HepG2 (cell line): ENCODE measurements around the gene CDC42SE2. TPM values are rescaled to one million over a fixed set of nuclear protein-coding genes. Genes with fewer than 3 reads are reported as not detected.

Experiments
- ATAC-seq: fragments of 200-7000 bp; cut with Tn5 transposase; 3 replicates; pipeline ENCODE4 v1.9.1; 2020; ENCODE audit warnings: mild to moderate bottlenecking, moderate library complexity
- BruUV-seq: library from RNA; stranded (reverse); fragments of 400-500 nt; replicated peaks from 2 replicates; lab custom pipeline; 2021; lab: Mats Ljungman, UMichigan
- CTCF ChIA-PET: fragments of 300-600 bp; formaldehyde crosslinking; extraction: SDS; loops from one replicate; lab custom pipeline; 2021; ENCODE audit warnings: low total read pairs, inconsistent platforms, low intra/inter-chr PET ratio; lab: Yijun Ruan, JAX
- POLR2A ChIA-PET: fragments of 350-600 bp; sonication (Branson Sonifier 250); formaldehyde crosslinking; loops from one replicate; lab custom pipeline; 2020; ENCODE audit warnings: antibody characterized with exemption, inconsistent platforms; lab: Yijun Ruan, JAX
- DNase-seq: peaks from one replicate; pipeline ENCODE4 v3.0.0-alpha.2; 2015; ENCODE audit warnings: low spot score
- FAIRE-seq: peaks from 3 replicates; lab custom pipeline; 2011; peaks lifted over from hg19 to GRCh38; lab: Jason Lieb, UNC
- H2AFZ ChIP-seq: one replicate; pipeline ENCODE4 v1.6.1; 2011; ENCODE audit warnings: low read length, inconsistent platforms
- H3K27ac ChIP-seq: fragments of 300-600 bp; 3 replicates; pipeline ENCODE4 v1.8.0; 2011; ENCODE audit warnings: mixed run types, mild to moderate bottlenecking, mixed read lengths, low read length, inconsistent platforms; ENCODE audit not compliant: insufficient read depth; ENCODE audit errors: extremely low read length
- H3K27me3 ChIP-seq, 2 experiments: fragments of 200-600 bp in 1 of 2; 2 replicates in 1 of 2; 3 replicates in 1 of 2; pipeline versions ENCODE4 v1.6.0 to v1.8.0; 2011; ENCODE audit warnings: low read length in 2 of 2, mild to moderate bottlenecking in 2 of 2, moderate library complexity in 2 of 2, inconsistent platforms in 1 of 2; ENCODE audit not compliant: insufficient read depth in 2 of 2, control insufficient read depth in 1 of 2
- H3K36me3 ChIP-seq, 2 experiments: fragments of 200-600 bp in 1 of 2; replicated peaks in 1 of 2; 2 replicates in 1 of 2; 3 replicates in 1 of 2; pipeline versions ENCODE4 v1.5.1 to v1.8.0; 2011; ENCODE audit warnings: low read length in 2 of 2, inconsistent platforms in 1 of 2; ENCODE audit not compliant: insufficient read depth in 2 of 2, control insufficient read depth in 1 of 2
- H3K4me1 ChIP-seq: 2 replicates; pipeline ENCODE4 v1.5.1; 2012; ENCODE audit warnings: low read length, inconsistent platforms; ENCODE audit not compliant: insufficient read depth
- H3K4me2 ChIP-seq: 2 replicates; pipeline ENCODE4 v1.6.0; 2011; ENCODE audit warnings: low read depth, low read length, inconsistent platforms
- H3K4me3 ChIP-seq, 3 experiments: fragments of 200-600 bp in 1 of 3; sonication (generic), shearing (Covaris generic) in 1 of 3; replicated peaks in 1 of 3; 2 replicates each; pipeline ENCODE4 v1.5.1; 2011 to 2016; ENCODE audit warnings: low read length in 3 of 3, inconsistent platforms in 2 of 3, low read depth in 2 of 3, mild to moderate bottlenecking in 2 of 3, control low read depth in 1 of 3, mixed read lengths in 1 of 3; ENCODE audit not compliant: insufficient read depth in 1 of 3
- H3K79me2 ChIP-seq: one replicate; pipeline ENCODE4 v1.6.1; 2011; ENCODE audit warnings: low read length, inconsistent platforms; ENCODE audit not compliant: insufficient read depth
- H3K9ac ChIP-seq: 2 replicates; pipeline ENCODE4 v1.6.0; 2011; ENCODE audit warnings: mild to moderate bottlenecking, low read depth, low read length, inconsistent platforms; ENCODE audit not compliant: insufficient read depth
- H3K9me3 ChIP-seq: 2 replicates; pipeline ENCODE4 v1.5.1; 2012; ENCODE audit warnings: mild to moderate bottlenecking, low read length
- H4K20me1 ChIP-seq: 2 replicates; pipeline ENCODE4 v1.6.0; 2011; ENCODE audit warnings: inconsistent platforms, mild to moderate bottlenecking, low read length, moderate library complexity; ENCODE audit not compliant: insufficient read depth
- FOXP4 ChIP-seq: sonication (generic); formaldehyde crosslinking; IDR thresholded peaks from 2 replicates; pipeline ENCODE4 v1.4.0; 2020; ENCODE audit warnings: missing genetic modification reagents
- MXD1 ChIP-seq: sonication (generic); formaldehyde crosslinking; IDR thresholded peaks from 2 replicates; pipeline ENCODE4 v1.4.0; 2020; ENCODE audit warnings: mild to moderate bottlenecking, missing genetic modification reagents
- NFIC ChIP-seq: IDR thresholded peaks from 2 replicates; pipeline ENCODE4 v1.6.1; 2012; ENCODE audit warnings: mild to moderate bottlenecking, low read length, inconsistent platforms
- ZKSCAN8 ChIP-seq: IDR thresholded peaks from 2 replicates; pipeline ENCODE4 v1.6.1; 2016; ENCODE audit warnings: borderline replicate concordance, missing genetic modification reagents, missing compliant biosample characterization
- ZNF274 ChIP-seq: sonication (generic); formaldehyde crosslinking; IDR thresholded peaks from 2 replicates; pipeline ENCODE4 v1.5.1; 2020; ENCODE audit warnings: mild to moderate bottlenecking, missing genetic modification reagents
- ZNF672 ChIP-seq: sonication (generic); formaldehyde crosslinking; IDR thresholded peaks from 2 replicates; pipeline ENCODE4 v1.8.1; 2022; ENCODE audit warnings: missing genetic modification reagents
- ZNF691 ChIP-seq: sonication (generic); formaldehyde crosslinking; IDR thresholded peaks from 2 replicates; pipeline ENCODE4 v1.4.0; 2020; ENCODE audit warnings: missing genetic modification reagents, low read depth, mild to moderate bottlenecking, borderline replicate concordance
- ZSCAN12 ChIP-seq: sonication (generic); formaldehyde crosslinking; IDR thresholded peaks from 2 replicates; pipeline ENCODE4 v1.9.0; 2021; ENCODE audit warnings: mild to moderate bottlenecking, missing genetic modification reagents
- WGBS: methylation state at CpG from one replicate; pipeline ENCODE4 v1.1.6; 2017; ENCODE audit warnings: low lambda C conversion rate; 5-methylcytosine and 5-hydroxymethylcytosine counted together
- in situ Hi-C: cut with HindIII; loops from 2 replicates; pipeline ENCODE4 v1.10.0; 2017; ENCODE audit warnings: low pct_unique_long_range_greater_than_20kb; ENCODE audit not compliant: extremely low pct_ligation_motif_present
- intact Hi-C: fragments of 100-400 bp; cut with micrococcal nuclease; formaldehyde crosslinking; loops from one replicate; pipeline ENCODE4 v1.10.0; 2022; ENCODE audit not compliant: unreplicated experiment
- polyA plus RNA-seq, 8 experiments: library from polyadenylated mRNA; depleted of rRNA in 3 of 8; stranded (reverse) in 7 of 8; unstranded in 1 of 8; fragments of >200 nt; fragmentation: Illumina TruSeq in 4 of 8; extraction: Trizol in 4 of 8; gene quantifications; 2 replicates each; pipeline versions ENCODE4 v1.2.1 to v1.2.3, GENCODE V29; 2011 to 2016; ENCODE audit warnings: low read depth in 4 of 8, missing spikeins in 1 of 8, mixed read lengths in 1 of 8; ENCODE audit not compliant: insufficient read depth in 1 of 8
- total RNA-seq, 5 experiments: library from RNA; depleted of rRNA; stranded (reverse); fragments of >200 nt; fragmentation: Illumina TruSeq; extraction: Trizol; gene quantifications; 2 replicates each; pipeline ENCODE4 v1.2.3, GENCODE V29; 2016; ENCODE audit warnings: low read depth in 1 of 5

CDC42SE2 gene
- total and polyA plus RNA-seq, 2 of the 13 experiments (the other 11 are each of a cell fraction or from before 2014, with no cell fraction given) = 19.6 to 25.0 TPM

GRCh38 chr5:131368866-131369265 lies 105.0 kb downstream of the CDC42SE2 start:
- 98% methylated on average over 4 of the region's 4 CpGs for WGBS
- DNase-seq (no peak), ATAC-seq (no peak), FAIRE-seq (no peak)
- in situ Hi-C loops = no loop called here
- intact Hi-C loops = no loop called here
- H3K27ac ChIP-seq = no peak overlapping the region
- no peak for TF ChIP-seq ZNF672
- no peak for TF ChIP-seq NFIC
- TF ChIP-seq ZSCAN12 = no peak
- TF ChIP-seq MXD1 (CRISPR knock-in tag) = no peak
- TF ChIP-seq ZKSCAN8 = no peak
- no peak for TF ChIP-seq ZNF274
- no peak for TF ChIP-seq FOXP4
- TF ChIP-seq ZNF691 (CRISPR knock-in tag) = no peak
- ChIA-PET CTCF (no interaction called here), POLR2A (no interaction called here)
- H2AFZ ChIP-seq = no peak overlapping the region
- H3K27me3 ChIP-seq = no peaks in the 10 kb centered on the region
- no peaks in the 10 kb centered on the region for H4K20me1 ChIP-seq
- no peaks in the 10 kb centered on the region for H3K4me1 ChIP-seq
- no peak overlapping the region for H3K9ac ChIP-seq
- no peaks in the 10 kb centered on the region for H3K36me3 ChIP-seq
- H3K79me2 ChIP-seq = peaks cover 1% of the 10 kb centered on the region
- no peak overlapping the region for H3K4me3 ChIP-seq
- H3K9me3 ChIP-seq = no peaks in the 10 kb centered on the region
- no TSS peak for BruUV-seq
- H3K4me2 ChIP-seq = no peak overlapping the region
